CD14-positive monocyte (primary cell): ENCODE results near the gene HMGXB4. TPM values are rescaled to one million over a fixed set of nuclear protein-coding genes. Genes with fewer than 3 reads are reported as not detected.

Source experiments
- DNase-seq, 3 donors: peaks; one replicate each; pipeline ENCODE4 v3.0.0-alpha.2; 2011 to 2022
- H2AFZ ChIP-seq: 2 replicates; pipeline ENCODE4 v1.6.0; 2012; ENCODE audit warnings: mild to moderate bottlenecking, low read depth, low read length, inconsistent platforms; ENCODE audit not compliant: insufficient read depth, poor library complexity, severe bottlenecking
- H3K27ac ChIP-seq, 2 donors: 1 replicate in 1 of 2; 2 replicates in 1 of 2; pipeline ENCODE4 v1.5.1; 2012 to 2013; ENCODE audit warnings: low read length in 2 of 2, control low read depth in 1 of 2, inconsistent platforms in 1 of 2, low read depth in 1 of 2, mild to moderate bottlenecking in 1 of 2
- H3K27me3 ChIP-seq, 2 donors: one replicate each; pipeline versions ENCODE4 v1.6.0 to v1.6.1; 2011 to 2013; ENCODE audit warnings: low read length in 2 of 2; ENCODE audit not compliant: control insufficient read depth in 2 of 2, insufficient read depth in 2 of 2
- H3K36me3 ChIP-seq, 2 donors: replicated peaks in 1 of 2; 1 replicate in 1 of 2; 2 replicates in 1 of 2; pipeline versions ENCODE4 v1.5.1 to v1.6.1; 2012 to 2013; ENCODE audit warnings: low read length in 2 of 2, control low read depth in 1 of 2, inconsistent platforms in 1 of 2, mild to moderate bottlenecking in 1 of 2; ENCODE audit not compliant: insufficient read depth in 2 of 2, control insufficient read depth in 1 of 2
- H3K4me1 ChIP-seq, 2 donors: 1 replicate in 1 of 2; 2 replicates in 1 of 2; pipeline versions ENCODE4 v1.5.1 to v1.6.1; 2012 to 2013; ENCODE audit warnings: low read length in 2 of 2, control low read depth in 1 of 2, inconsistent platforms in 1 of 2, mild to moderate bottlenecking in 1 of 2, moderate library complexity in 1 of 2; ENCODE audit not compliant: insufficient read depth in 2 of 2, control insufficient read depth in 1 of 2
- H3K4me2 ChIP-seq: replicated peaks from 2 replicates; pipeline ENCODE3; 2012; ENCODE audit warnings: low read length, moderate library complexity, mild to moderate bottlenecking; ENCODE audit not compliant: poor library complexity, severe bottlenecking; ENCODE audit errors: extremely low read depth
- H3K4me3 ChIP-seq, 3 experiments: fragments of 200-600 bp in 1 of 3; sonication (generic) in 1 of 3; replicated peaks in 1 of 3; 1 replicate in 2 of 3; 2 replicates in 1 of 3; pipeline ENCODE4 v1.5.1; 2011 to 2013; ENCODE audit warnings: low read length in 3 of 3, mild to moderate bottlenecking in 3 of 3, control low read depth in 2 of 3, low read depth in 2 of 3, inconsistent platforms in 1 of 3, moderate library complexity in 1 of 3
- H3K79me2 ChIP-seq: 2 replicates; pipeline ENCODE4 v1.6.0; 2012; ENCODE audit warnings: mild to moderate bottlenecking, control low read depth, inconsistent platforms, low read length, moderate library complexity; ENCODE audit not compliant: insufficient read depth
- H3K9ac ChIP-seq: 2 replicates; pipeline ENCODE4 v1.6.0; 2017; ENCODE audit warnings: low read length, mild to moderate bottlenecking; ENCODE audit not compliant: insufficient read depth, poor library complexity, severe bottlenecking
- H3K9me3 ChIP-seq, 2 donors: replicated peaks in 1 of 2; 1 replicate in 1 of 2; 2 replicates in 1 of 2; pipeline versions ENCODE4 v1.5.1 to v1.6.1; 2012 to 2013; ENCODE audit warnings: low read length in 2 of 2, control low read depth in 1 of 2; ENCODE audit not compliant: control insufficient read depth in 1 of 2, insufficient read depth in 1 of 2
- H4K20me1 ChIP-seq: 2 replicates; pipeline ENCODE4 v1.6.0; 2012; ENCODE audit warnings: mild to moderate bottlenecking, low read length, control low read depth, moderate library complexity; ENCODE audit not compliant: insufficient read depth
- H3K27ac Mint-ChIP-seq, 7 donors: one replicate each; pipeline ENCODE4 v1.8.0; 2020; ENCODE audit warnings: mild to moderate bottlenecking in 7 of 7, mixed read lengths in 7 of 7, moderate library complexity in 6 of 7, inconsistent platforms in 2 of 7
- H3K27me3 Mint-ChIP-seq, 3 donors: one replicate each; pipeline ENCODE4 v1.8.0; 2021 to 2022; ENCODE audit warnings: low read depth in 3 of 3, mild to moderate bottlenecking in 3 of 3, mixed read lengths in 3 of 3, moderate library complexity in 3 of 3, inconsistent platforms in 1 of 3
- H3K36me3 Mint-ChIP-seq, 2 donors: one replicate each; pipeline ENCODE4 v1.8.0; 2020; ENCODE audit warnings: mixed read lengths in 2 of 2, inconsistent platforms in 1 of 2, mild to moderate bottlenecking in 1 of 2
- H3K4me1 Mint-ChIP-seq: one replicate; pipeline ENCODE4 v1.8.0; 2020; ENCODE audit warnings: mild to moderate bottlenecking, mixed read lengths
- H3K4me3 Mint-ChIP-seq, 2 donors: one replicate each; pipeline ENCODE4 v1.8.0; 2020; ENCODE audit warnings: mild to moderate bottlenecking in 2 of 2, mixed read lengths in 2 of 2, moderate library complexity in 1 of 2
- H3K9me3 Mint-ChIP-seq, 7 donors: one replicate each; pipeline ENCODE4 v1.8.0; 2020 to 2022; ENCODE audit warnings: mixed read lengths in 7 of 7, mild to moderate bottlenecking in 6 of 7, moderate library complexity in 6 of 7, inconsistent platforms in 2 of 7
- WGBS: methylation state at CpG from one replicate; pipeline ENCODE4 v1.1.5; 2013; ENCODE audit warnings: missing lambda C conversion rate; ENCODE audit not compliant: insufficient coverage; 5-methylcytosine and 5-hydroxymethylcytosine counted together
- intact Hi-C, 2 donors: fragments of 100-400 bp; cut with micrococcal nuclease; formaldehyde crosslinking; loops; one replicate each; pipeline versions ENCODE4 v1.15.0 to v1.15.1; 2023
- polyA plus RNA-seq, 3 donors: library from polyadenylated mRNA; depleted of rRNA in 1 of 3; unstranded in 2 of 3; stranded (reverse) in 1 of 3; fragments of 300-500 nt in 2 of 3; fragments of >200 nt in 1 of 3; fragmentation: Illumina TruSeq in 2 of 3; gene quantifications; 1 replicate in 2 of 3; 2 replicates in 1 of 3; pipeline ENCODE4 v1.2.3, GENCODE V29; 2012 to 2021
- TF ChIP-seq, protein P1 (sequence below): fragments of 200-600 bp; IDR thresholded peaks from one replicate; pipeline ENCODE4 v1.8.0; 2022; ENCODE audit warnings: antibody characterized with exemption, mild to moderate bottlenecking

HMGXB4 gene
- polyA plus RNA-seq, 3 donors, result 6.3 to 11.4 (median 8.1) TPM

- no peaks in the 10 kb centered on the region for H3K9me3 ChIP-seq
- H3K4me1 ChIP-seq, result peaks cover 35% of the 10 kb centered on the region in 2 donors
- no peak overlapping the region for H3K9ac ChIP-seq
- Mint-ChIP-seq H3K27me3 (peaks cover 0 to 3% (median 1%) of the 10 kb centered on the region in 3 donors), H3K36me3 (peaks cover 87 to 99% of the 10 kb centered on the region in 2 donors), H3K9me3 (no peaks in the 10 kb centered on the region), H3K4me3 (no peak overlapping the region), H3K4me1 (peaks cover 47% of the 10 kb centered on the region), H3K27ac (peak overlapping the region in 2 of 7 donors; percentile 10 to 46)
- no peak overlapping the region for H3K4me2 ChIP-seq
- peaks cover 29% of the 10 kb centered on the region for H4K20me1 ChIP-seq
- H2AFZ ChIP-seq, result no peak overlapping the region
- DNase-seq, result no peak
- intact Hi-C loops, result loop anchor here in 1 of 2 donors (5.0 kb wide), 1 partner anchor 36 kb away; the partner anchor contains the start of gene TOM1
- peak overlapping the region in 1 of 2 donors; percentile 17 for H3K27ac ChIP-seq
- no peak overlapping the region for H3K4me3 ChIP-seq
- H3K27me3 ChIP-seq, result no peaks in the 10 kb centered on the region
- peaks cover 68 to 76% of the 10 kb centered on the region in 2 donors for H3K36me3 ChIP-seq
- TF ChIP-seq, protein P1, sequence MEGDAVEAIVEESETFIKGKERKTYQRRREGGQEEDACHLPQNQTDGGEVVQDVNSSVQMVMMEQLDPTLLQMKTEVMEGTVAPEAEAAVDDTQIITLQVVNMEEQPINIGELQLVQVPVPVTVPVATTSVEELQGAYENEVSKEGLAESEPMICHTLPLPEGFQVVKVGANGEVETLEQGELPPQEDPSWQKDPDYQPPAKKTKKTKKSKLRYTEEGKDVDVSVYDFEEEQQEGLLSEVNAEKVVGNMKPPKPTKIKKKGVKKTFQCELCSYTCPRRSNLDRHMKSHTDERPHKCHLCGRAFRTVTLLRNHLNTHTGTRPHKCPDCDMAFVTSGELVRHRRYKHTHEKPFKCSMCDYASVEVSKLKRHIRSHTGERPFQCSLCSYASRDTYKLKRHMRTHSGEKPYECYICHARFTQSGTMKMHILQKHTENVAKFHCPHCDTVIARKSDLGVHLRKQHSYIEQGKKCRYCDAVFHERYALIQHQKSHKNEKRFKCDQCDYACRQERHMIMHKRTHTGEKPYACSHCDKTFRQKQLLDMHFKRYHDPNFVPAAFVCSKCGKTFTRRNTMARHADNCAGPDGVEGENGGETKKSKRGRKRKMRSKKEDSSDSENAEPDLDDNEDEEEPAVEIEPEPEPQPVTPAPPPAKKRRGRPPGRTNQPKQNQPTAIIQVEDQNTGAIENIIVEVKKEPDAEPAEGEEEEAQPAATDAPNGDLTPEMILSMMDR, result no peak
- 96% methylated on average over 2 of the region's 7 CpGs for WGBS
- H3K79me2 ChIP-seq, result peaks cover 4% of the 10 kb centered on the region
These were observed 75.9 kb downstream of the HMGXB4 start for GRCh38 chr22:35333220-35333619.

- Histone ChIP-seq H3K36me3 (peaks cover 75 to 82% of the 10 kb centered on the region in 2 donors), H2AFZ (no peak overlapping the region), H4K20me1 (peaks cover 34% of the 10 kb centered on the region), H3K79me2 (no peaks in the 10 kb centered on the region), H3K4me2 (no peak overlapping the region), H3K27ac (peak overlapping the region in 1 of 2 donors; percentile 17), H3K9me3 (no peaks in the 10 kb centered on the region), H3K4me3 (no peak overlapping the region), H3K9ac (no peak overlapping the region), H3K4me1 (peaks cover 27 to 28% of the 10 kb centered on the region in 2 donors), H3K27me3 (no peaks in the 10 kb centered on the region)
- Mint-ChIP-seq H3K9me3 (no peaks in the 10 kb centered on the region), H3K36me3 (peaks cover 84 to 99% of the 10 kb centered on the region in 2 donors), H3K4me3 (peak overlapping the region in 1 of 2 donors; percentile 41), H3K27ac (peak overlapping the region in 4 of 7 donors; percentile 63 to 87 (median 78)), H3K27me3 (peaks cover 0 to 3% (median 1%) of the 10 kb centered on the region in 3 donors), H3K4me1 (peaks cover 39% of the 10 kb centered on the region)
- 15% methylated on average over 6 of the region's 9 CpGs for WGBS
- DNase-seq, result no peak
- intact Hi-C loops, result loop anchor here in 1 of 2 donors (5.0 kb wide), 1 partner anchor 37 kb away; the partner anchor contains the start of gene TOM1
- TF ChIP-seq, protein P1, result no peak
These were observed 76.7 kb downstream of the HMGXB4 start for GRCh38 chr22:35334004-35334403.
